Ascending aorta (tissue), 2 donors: ENCODE data around the gene EOMES. TPM values are rescaled to one million over a fixed set of nuclear protein-coding genes. Genes with fewer than 3 reads are reported as not detected.
A peak's percentile ranks its signal among the peaks of the same experiment; 100 is the strongest.

Source experiments
- DNase-seq, 2 donors: peaks; one replicate each; pipeline ENCODE4 v3.0.0-alpha.2; 2019; ENCODE audit warnings: low spot score in 2 of 2
- H3K27ac ChIP-seq, 2 donors: fragments of 200-600 bp; sonication (generic); one replicate each; pipeline ENCODE4 v1.5.1; 2016 to 2017; ENCODE audit warnings: mild to moderate bottlenecking in 1 of 2
- H3K27me3 ChIP-seq: fragments of 200-600 bp; sonication (generic); one replicate; pipeline ENCODE4 v1.5.1; 2017
- H3K36me3 ChIP-seq, 2 donors: fragments of 200-600 bp; sonication (generic); one replicate each; pipeline ENCODE4 v1.5.1; 2016
- H3K4me1 ChIP-seq, 2 donors: fragments of 200-600 bp; sonication (generic); one replicate each; pipeline ENCODE4 v1.5.1; 2016 to 2017; ENCODE audit warnings: mild to moderate bottlenecking in 1 of 2
- H3K4me3 ChIP-seq, 2 donors: fragments of 200-600 bp; sonication (generic); one replicate each; pipeline ENCODE4 v1.5.1; 2016 to 2017; ENCODE audit warnings: mild to moderate bottlenecking in 1 of 2
- H3K9me3 ChIP-seq, 2 donors: fragments of 200-600 bp; sonication (generic); one replicate each; pipeline ENCODE4 v1.5.1; 2016
- CTCF ChIP-seq, 3 experiments: fragments of 200-600 bp in 2 of 3; fragments of 450-650 bp in 1 of 3; sonication (generic) in 2 of 3; IDR thresholded peaks; one replicate each; pipeline ENCODE4 v1.5.1; 2016 to 2019; ENCODE audit warnings: antibody characterized with exemption in 3 of 3, mild to moderate bottlenecking in 1 of 3, moderate library complexity in 1 of 3
- intact Hi-C: fragments of 100-400 bp; cut with DNase I; formaldehyde crosslinking; loops from one replicate; pipeline ENCODE4 v1.15.1; 2023
- total RNA-seq: library from RNA; depleted of rRNA; stranded (reverse); fragments of >200 nt; gene quantifications from one replicate; pipeline ENCODE4 v1.1.0, GENCODE V29; 2016

EOMES gene
- total RNA-seq, 1 donor from 2014 or later, result not detected

GRCh38 chr3:27678234-27678633 is 43.9 kb downstream of the EOMES start:
- no peaks in the 10 kb centered on the region for H3K9me3 ChIP-seq
- TF ChIP-seq CTCF (IDR thresholded peaks at IDR 0.05), result no peak
- H3K4me1 ChIP-seq, result peaks cover 3 to 24% of the 10 kb centered on the region in 2 donors
- DNase-seq, result no peak
- no peaks in the 10 kb centered on the region for H3K36me3 ChIP-seq
- H3K4me3 ChIP-seq, result no peak overlapping the region
- no peaks in the 10 kb centered on the region for H3K27me3 ChIP-seq
- intact Hi-C loops, result loop anchor here (5.0 kb wide), 3 partner anchors 101 to 176 kb away; no protein-coding TSS in a partner anchor
- peak overlapping the region; percentile 42 to 56 for H3K27ac ChIP-seq

- intact Hi-C loops, result loop anchor here (1.0 to 5.0 kb wide), 5 partner anchors 44 to 193 kb away; partner anchors contain the start of gene SLC4A7
- Histone ChIP-seq H3K4me1 (peaks cover 3 to 24% of the 10 kb centered on the region in 2 donors), H3K27me3 (no peaks in the 10 kb centered on the region), H3K4me3 (no peak overlapping the region), H3K36me3 (no peaks in the 10 kb centered on the region), H3K9me3 (no peaks in the 10 kb centered on the region), H3K27ac (peak overlapping the region; percentile 62 to 64)
- DNase-seq, result peak in 1 of 2 donors; percentile 83
- TF ChIP-seq CTCF (IDR thresholded peaks at IDR 0.05), result no peak
Observed at GRCh38 chr3:27677565-27677964, 44.6 kb downstream of the EOMES start.

- intact Hi-C loops, result loop anchor here (5.0 kb wide), 3 partner anchors 98 to 173 kb away; no protein-coding TSS in a partner anchor
- Histone ChIP-seq H3K27ac (peak overlapping the region in 1 of 2 donors; percentile 34), H3K4me3 (no peak overlapping the region), H3K4me1 (peaks cover 3 to 19% of the 10 kb centered on the region in 2 donors), H3K9me3 (no peaks in the 10 kb centered on the region), H3K36me3 (no peaks in the 10 kb centered on the region), H3K27me3 (no peaks in the 10 kb centered on the region)
- TF ChIP-seq CTCF (IDR thresholded peaks at IDR 0.05), result no peak
- DNase-seq, result no peak
Observed at GRCh38 chr3:27675287-27675686, 46.8 kb downstream of the EOMES start.

- DNase-seq, result no peak
- H3K4me3 ChIP-seq, result no peak overlapping the region
- H3K27me3 ChIP-seq, result no peaks in the 10 kb centered on the region
- H3K4me1 ChIP-seq, result peaks cover 3 to 19% of the 10 kb centered on the region in 2 donors
- TF ChIP-seq CTCF (IDR thresholded peaks at IDR 0.05), result no peak
- H3K27ac ChIP-seq, result no peak overlapping the region
- H3K9me3 ChIP-seq, result no peaks in the 10 kb centered on the region
- no peaks in the 10 kb centered on the region for H3K36me3 ChIP-seq
- intact Hi-C loops, result no loop called here
Observed at GRCh38 chr3:27673701-27674100, 48.4 kb downstream of the EOMES start.

- H3K9me3 ChIP-seq, result no peaks in the 10 kb centered on the region
- H3K27me3 ChIP-seq, result no peaks in the 10 kb centered on the region
- intact Hi-C loops, result no loop called here
- TF ChIP-seq CTCF (IDR thresholded peaks at IDR 0.05), result no peak
- H3K36me3 ChIP-seq, result no peaks in the 10 kb centered on the region
- peaks cover 0 to 12% of the 10 kb centered on the region in 2 donors for H3K4me1 ChIP-seq
- no peak overlapping the region for H3K27ac ChIP-seq
- H3K4me3 ChIP-seq, result no peak overlapping the region
- no peak for DNase-seq
Observed at GRCh38 chr3:27671101-27671500, 51.0 kb downstream of the EOMES start.

- no peak overlapping the region for H3K27ac ChIP-seq
- H3K36me3 ChIP-seq, result no peaks in the 10 kb centered on the region
- H3K4me1 ChIP-seq, result peaks cover 0 to 8% of the 10 kb centered on the region in 2 donors
- intact Hi-C loops, result no loop called here
- H3K9me3 ChIP-seq, result no peaks in the 10 kb centered on the region
- DNase-seq, result no peak
- no peak overlapping the region for H3K4me3 ChIP-seq
- TF ChIP-seq CTCF (IDR thresholded peaks at IDR 0.05), result no peak
- no peaks in the 10 kb centered on the region for H3K27me3 ChIP-seq
Observed at GRCh38 chr3:27670619-27671018, 51.5 kb downstream of the EOMES start.
